ENCODE measurements around the gene PTPA.

The PTPA gene

GRCh38 chr9:129154866-129155477, 43.8 kb downstream of the PTPA start:
- no peak for DNase-seq (ENCODE audit: low spot score)

- DNase-seq (ENCODE audit: low spot score): no peak
Observed at GRCh38 chr9:129156163-129156562, 44.9 kb downstream of the PTPA start.

- peak; percentile 47 for DNase-seq (ENCODE audit: low spot score)
Observed at GRCh38 chr9:129160712-129161533, 49.7 kb downstream of the PTPA start.

- DNase-seq (ENCODE audit: low spot score): no peak
Observed at GRCh38 chr9:129161534-129161837, 50.3 kb downstream of the PTPA start.

- DNase-seq (ENCODE audit: low spot score): no peak
Observed at GRCh38 chr9:129162497-129163197, 51.4 kb downstream of the PTPA start.

GRCh38 chr9:129163198-129163670, 52.0 kb downstream of the PTPA start:
- peak; percentile 39 for DNase-seq (ENCODE audit: low spot score)

GRCh38 chr9:129163753-129164152, 52.5 kb downstream of the PTPA start:
- DNase-seq (ENCODE audit: low spot score): no peak

GRCh38 chr9:129164246-129164930, 53.2 kb downstream of the PTPA start:
- DNase-seq (ENCODE audit: low spot score): peak; percentile 51

GRCh38 chr9:129165198-129165597, 54.0 kb downstream of the PTPA start:
- no peak for DNase-seq (ENCODE audit: low spot score)

GRCh38 chr9:129166623-129167557, 55.7 kb downstream of the PTPA start:
- DNase-seq (ENCODE audit: low spot score): peak; percentile 94

- peak; percentile 23 for DNase-seq (ENCODE audit: low spot score)
Observed at GRCh38 chr9:129170229-129170628, 59.0 kb downstream of the PTPA start.

GRCh38 chr9:129171993-129172751, 61.0 kb downstream of the PTPA start:
- DNase-seq (ENCODE audit: low spot score): no peak

GRCh38 chr9:129172816-129173215, 61.6 kb downstream of the PTPA start:
- peak; percentile 40 for DNase-seq (ENCODE audit: low spot score)

- DNase-seq (ENCODE audit: low spot score): peak; percentile 57
Observed at GRCh38 chr9:129173296-129174101, 62.3 kb downstream of the PTPA start.

GRCh38 chr9:129174102-129174723, 63.0 kb downstream of the PTPA start:
- DNase-seq (ENCODE audit: low spot score): peak; percentile 90

- DNase-seq (ENCODE audit: low spot score): peak; percentile 95
Observed at GRCh38 chr9:129174724-129175514, 63.7 kb downstream of the PTPA start.

- DNase-seq (ENCODE audit: low spot score): no peak
Observed at GRCh38 chr9:129175515-129175824, 64.3 kb downstream of the PTPA start.

- DNase-seq (ENCODE audit: low spot score): peak; percentile 88
Observed at GRCh38 chr9:129175825-129176633, 64.8 kb downstream of the PTPA start.

Data from GM03348 (cell line).